Measurements from ENCODE around the gene ARHGEF40. TPM values are rescaled to one million over a fixed set of nuclear protein-coding genes. Genes with fewer than 3 reads are reported as not detected.

Gene ARHGEF40
- total and polyA plus RNA-seq, 2 donors (not counting 1 experiment from before 2014, with no cell fraction given) = 1.0 to 1.7 TPM

DNA sequence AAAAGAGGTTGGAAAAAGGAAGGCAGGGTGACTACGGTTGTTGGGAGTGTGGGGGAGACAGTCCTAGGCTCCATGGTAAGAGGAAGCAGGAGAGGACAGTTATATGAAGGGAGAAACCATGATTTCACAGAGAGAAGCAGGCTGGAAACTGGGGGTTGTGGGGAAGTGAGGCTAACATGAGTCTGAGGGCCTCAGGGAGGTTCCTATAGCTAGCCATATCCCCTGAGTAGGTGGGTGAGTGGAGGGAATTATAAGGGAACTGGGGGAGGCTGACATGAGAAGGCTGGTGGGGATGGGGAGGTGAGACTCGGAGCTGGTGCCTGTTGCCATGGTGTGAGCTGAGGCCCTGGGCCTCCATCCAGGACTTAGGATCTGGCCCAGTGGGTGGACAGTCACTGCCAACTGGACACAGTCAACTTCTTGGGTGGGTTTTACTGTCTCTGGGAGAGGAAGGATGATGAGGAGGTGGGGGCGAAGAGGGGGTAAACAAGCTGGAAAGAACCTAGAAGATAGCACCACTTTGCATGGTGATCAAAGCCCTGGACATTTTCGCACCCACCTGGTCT, 36.9 kb upstream of the ARHGEF40 start:
- CTCF ChIA-PET = interaction anchor here (1.3 to 6.9 kb wide), 4 partner anchors 7 to 72 kb away, joined by 3 to 87 read pairs (median 7); no protein-coding TSS in a partner anchor
- Histone ChIP-seq H3K27me3 (replicated peaks in 1 of 4; ENCODE audit: control extremely low read depth in 1 of 4, control insufficient read depth in 3 of 4, insufficient read depth in 4 of 4, low read length in 3 of 4) (peaks cover 0 to 15% (median 0%) of the 10 kb centered on the region in 4 experiments), H3K4me3 (ENCODE audit: control extremely low read depth in 1 of 5, extremely low read depth in 1 of 5, insufficient read depth in 1 of 5, low read depth in 2 of 5, low read length in 4 of 5) (no peak overlapping the region), H3K4me1 (ENCODE audit: control insufficient read depth in 2 of 2, insufficient read depth in 2 of 2, low read length in 2 of 2) (no peaks in the 10 kb centered on the region), H3K27ac (ENCODE audit: low read length in 2 of 2) (no peak overlapping the region), H3K79me2 (ENCODE audit: control insufficient read depth, insufficient read depth, low read length) (no peaks in the 10 kb centered on the region), H3K36me3 (replicated peaks in 1 of 2; ENCODE audit: control extremely low read depth in 1 of 2, control insufficient read depth in 1 of 2, extremely low read depth in 1 of 2, insufficient read depth in 2 of 2, low read length in 1 of 2) (no peaks in the 10 kb centered on the region), H3K9me3 (ENCODE audit: control extremely low read depth in 1 of 3, control insufficient read depth in 2 of 3, insufficient read depth in 1 of 3, low read length in 2 of 3) (no peaks in the 10 kb centered on the region), H4K20me1 (ENCODE audit: control insufficient read depth, insufficient read depth, low read length, poor library complexity, severe bottlenecking) (no peaks in the 10 kb centered on the region), H3K9ac (ENCODE audit: low read length) (no peak overlapping the region), H2AFZ (ENCODE audit: insufficient read depth, low read depth, low read length, poor library complexity, severe bottlenecking) (no peak overlapping the region), H3K4me2 (replicated peaks; ENCODE audit: low read depth, low read length, poor library complexity, severe bottlenecking) (no peak overlapping the region)
- POLR2A ChIA-PET = no interaction called here
- no peak for TF ChIP-seq EZH2 (IDR thresholded peaks at IDR 0.05; ENCODE audit: borderline replicate concordance, insufficient read depth, low read depth, low read length, poor library complexity, severe bottlenecking)
- TF ChIP-seq, protein P1, sequence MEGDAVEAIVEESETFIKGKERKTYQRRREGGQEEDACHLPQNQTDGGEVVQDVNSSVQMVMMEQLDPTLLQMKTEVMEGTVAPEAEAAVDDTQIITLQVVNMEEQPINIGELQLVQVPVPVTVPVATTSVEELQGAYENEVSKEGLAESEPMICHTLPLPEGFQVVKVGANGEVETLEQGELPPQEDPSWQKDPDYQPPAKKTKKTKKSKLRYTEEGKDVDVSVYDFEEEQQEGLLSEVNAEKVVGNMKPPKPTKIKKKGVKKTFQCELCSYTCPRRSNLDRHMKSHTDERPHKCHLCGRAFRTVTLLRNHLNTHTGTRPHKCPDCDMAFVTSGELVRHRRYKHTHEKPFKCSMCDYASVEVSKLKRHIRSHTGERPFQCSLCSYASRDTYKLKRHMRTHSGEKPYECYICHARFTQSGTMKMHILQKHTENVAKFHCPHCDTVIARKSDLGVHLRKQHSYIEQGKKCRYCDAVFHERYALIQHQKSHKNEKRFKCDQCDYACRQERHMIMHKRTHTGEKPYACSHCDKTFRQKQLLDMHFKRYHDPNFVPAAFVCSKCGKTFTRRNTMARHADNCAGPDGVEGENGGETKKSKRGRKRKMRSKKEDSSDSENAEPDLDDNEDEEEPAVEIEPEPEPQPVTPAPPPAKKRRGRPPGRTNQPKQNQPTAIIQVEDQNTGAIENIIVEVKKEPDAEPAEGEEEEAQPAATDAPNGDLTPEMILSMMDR (IDR thresholded peaks at IDR 0.05) = no peak
- Mint-ChIP-seq H3K4me1 (no peaks in the 10 kb centered on the region), H3K9me3 (ENCODE audit: insufficient read depth) (no peaks in the 10 kb centered on the region), H3K4me3 (no peak overlapping the region), H3K27ac (no peak overlapping the region), H3K27me3 (peaks cover 29% of the 10 kb centered on the region)
- no peak for DNase-seq
- ATAC-seq (ENCODE audit: low read depth) = no peak
- 94% methylated on average over 4 of the region's 4 CpGs for WGBS (ENCODE audit: insufficient coverage)
- intact Hi-C loops (cut with micrococcal nuclease) = no loop called here

DNA sequence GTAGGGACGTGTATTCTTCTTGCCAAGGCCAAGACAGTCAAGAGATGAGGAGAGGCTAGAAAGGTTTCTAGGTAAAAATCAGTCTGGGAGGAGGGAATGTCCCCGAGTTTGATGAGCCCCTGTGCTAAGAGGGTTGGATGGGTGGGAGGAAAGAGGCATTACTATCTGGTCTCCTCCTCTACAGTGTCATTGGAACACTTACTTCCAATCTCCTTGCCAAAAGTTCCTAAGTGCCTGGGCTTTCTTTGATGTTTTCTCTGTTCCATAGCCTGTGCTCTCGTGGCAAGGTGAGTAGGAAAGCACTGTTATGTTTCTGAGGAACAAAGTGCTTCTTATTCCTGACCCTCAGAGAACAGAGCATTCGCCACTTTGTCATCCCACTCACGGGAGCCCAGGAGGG, 35.4 kb upstream of the ARHGEF40 start, which contains the start of gene RNASE13:
TSS of gene RNASE13 (minus strand) at position 101 of the 400 bp plus-strand sequence. CDS start 519 bp downstream, outside the sequence.
- Histone ChIP-seq H3K27me3 (replicated peaks in 1 of 4; ENCODE audit: control extremely low read depth in 1 of 4, control insufficient read depth in 3 of 4, insufficient read depth in 4 of 4, low read length in 3 of 4) (peaks cover 0 to 15% (median 0%) of the 10 kb centered on the region in 4 experiments), H3K79me2 (ENCODE audit: control insufficient read depth, insufficient read depth, low read length) (no peaks in the 10 kb centered on the region), H3K4me2 (replicated peaks; ENCODE audit: low read depth, low read length, poor library complexity, severe bottlenecking) (no peak within 1 kb of the TSS), H3K36me3 (replicated peaks in 1 of 2; ENCODE audit: control extremely low read depth in 1 of 2, control insufficient read depth in 1 of 2, extremely low read depth in 1 of 2, insufficient read depth in 2 of 2, low read length in 1 of 2) (no peaks in the 10 kb centered on the region), H2AFZ (ENCODE audit: insufficient read depth, low read depth, low read length, poor library complexity, severe bottlenecking) (no peak within 1 kb of the TSS), H4K20me1 (ENCODE audit: control insufficient read depth, insufficient read depth, low read length, poor library complexity, severe bottlenecking) (no peaks in the 10 kb centered on the region), H3K9me3 (ENCODE audit: control extremely low read depth in 1 of 3, control insufficient read depth in 2 of 3, insufficient read depth in 1 of 3, low read length in 2 of 3) (no peaks in the 10 kb centered on the region), H3K4me3 (ENCODE audit: control extremely low read depth in 1 of 5, extremely low read depth in 1 of 5, insufficient read depth in 1 of 5, low read depth in 2 of 5, low read length in 4 of 5) (no peak within 1 kb of the TSS), H3K9ac (ENCODE audit: low read length) (no peak within 1 kb of the TSS), H3K4me1 (ENCODE audit: control insufficient read depth in 2 of 2, insufficient read depth in 2 of 2, low read length in 2 of 2) (no peaks in the 10 kb centered on the region), H3K27ac (ENCODE audit: low read length in 2 of 2) (no peak within 1 kb of the TSS)
- Mint-ChIP-seq H3K4me1 (no peaks in the 10 kb centered on the region), H3K27ac (no peak within 1 kb of the TSS), H3K27me3 (peaks cover 29% of the 10 kb centered on the region), H3K4me3 (no peak within 1 kb of the TSS), H3K9me3 (ENCODE audit: insufficient read depth) (no peaks in the 10 kb centered on the region)
- ChIA-PET CTCF (interaction anchor here (0.6 to 6.9 kb wide), 4 partner anchors 15 to 38 kb away, joined by 3 to 87 read pairs (median 4); no protein-coding TSS in a partner anchor), POLR2A (no interaction called here)
- ATAC-seq (ENCODE audit: low read depth) = no peak
- no peak for TF ChIP-seq EZH2 (IDR thresholded peaks at IDR 0.05; ENCODE audit: borderline replicate concordance, insufficient read depth, low read depth, low read length, poor library complexity, severe bottlenecking)
- intact Hi-C loops (cut with micrococcal nuclease) = no loop called here
- no peak for DNase-seq
- 76% methylated on average over 4 of the region's 5 CpGs for WGBS (ENCODE audit: insufficient coverage)

All from B cell (primary cell).